HL-60 (cell line): ENCODE measurements around the gene PDE4B.

Source experiments
- DNase-seq, 2 experiments: peaks; one replicate each; pipeline ENCODE4 v3.0.0-alpha.2; 2010 to 2020; ENCODE audit warnings: low read depth in 1 of 2, low spot score in 1 of 2
- H3K27ac ChIP-seq: fragments of 250-450 bp; sonication (Bioruptor Pico); replicated peaks from 2 replicates; pipeline ENCODE4 v1.5.1; 2020; ENCODE audit warnings: mild to moderate bottlenecking, moderate library complexity
- H3K27me3 ChIP-seq: fragments of 250-450 bp; sonication (Bioruptor Pico); 2 replicates; pipeline ENCODE4 v1.5.1; 2021; ENCODE audit warnings: mild to moderate bottlenecking, moderate library complexity; ENCODE audit not compliant: insufficient read depth, poor library complexity, severe bottlenecking
- H3K4me3 ChIP-seq: replicated peaks from 2 replicates; pipeline ENCODE4 v1.5.1; 2011; ENCODE audit warnings: mild to moderate bottlenecking, control low read depth, low read length; ENCODE audit not compliant: insufficient read depth
- CTCF ChIP-seq: IDR thresholded peaks from one replicate; pipeline ENCODE4 v1.5.1; 2011; ENCODE audit warnings: low read length, control low read depth, inconsistent platforms; ENCODE audit not compliant: insufficient read depth
- GABPA ChIP-seq: IDR thresholded peaks from 2 replicates; pipeline ENCODE4 v1.6.1; 2012; ENCODE audit warnings: low read depth
- POLR2AphosphoS5 ChIP-seq: IDR thresholded peaks from 2 replicates; pipeline ENCODE4 v1.6.1; 2012; ENCODE audit warnings: low read depth
- REST ChIP-seq: IDR thresholded peaks from 2 replicates; pipeline ENCODE4 v1.6.1; 2012; ENCODE audit warnings: low read depth; ENCODE audit not compliant: insufficient replicate concordance
- SPI1 ChIP-seq: IDR thresholded peaks from 2 replicates; pipeline ENCODE4 v1.6.1; 2012; ENCODE audit warnings: low read depth, mild to moderate bottlenecking, borderline replicate concordance
- long read RNA-seq: library from polyadenylated mRNA; unstranded; transcript quantifications from one replicate; pipeline ENCODE4 v2.0.0, GENCODE V29; 2020

Gene PDE4B
- long read RNA-seq, transcript PDE4B-203 (10 exons, 3,982 nt) = major isoform, 6 of 12 reads
- long read RNA-seq, partial matches to known transcripts = 1 of 12 reads
- long read RNA-seq, other reads (novel, unspliced or antisense) = 5 of 12 reads

- H3K27me3 ChIP-seq = peaks cover 18% of the 10 kb centered on the region
- peak within 1 kb of the TSS; percentile 32 for H3K4me3 ChIP-seq
- DNase-seq = peak in 1 of 2 experiments; percentile 17
These were observed at the start of gene PDE4B for GRCh38 chr1:65792669-65793358. TSS of gene PDE4B (plus strand) at chr1:65792895.

GRCh38 chr1:65744731-65745130 is 48.0 kb upstream of the PDE4B start:
- Histone ChIP-seq H3K27ac (no peak overlapping the region), H3K4me3 (no peak overlapping the region), H3K27me3 (no peaks in the 10 kb centered on the region)
- no peak for DNase-seq
- TF ChIP-seq REST = no peak
- no peak for TF ChIP-seq SPI1
- TF ChIP-seq GABPA = no peak
- TF ChIP-seq POLR2AphosphoS5 = no peak
- TF ChIP-seq CTCF = no peak

More at GRCh38 chr1:65792669-65793358, at the start of gene PDE4B:
- TF ChIP-seq POLR2AphosphoS5 (no peak), REST (no peak), GABPA (no peak), SPI1 (no peak), CTCF (no peak)
- no peak within 1 kb of the TSS for H3K27ac ChIP-seq

- Histone ChIP-seq H3K27ac (no peak overlapping the region), H3K4me3 (no peak overlapping the region), H3K27me3 (peaks cover 2% of the 10 kb centered on the region)
- DNase-seq = no peak
- TF ChIP-seq CTCF (no peak), GABPA (no peak), REST (no peak), SPI1 (no peak), POLR2AphosphoS5 (no peak)
These were observed 40.7 kb upstream of the PDE4B start for GRCh38 chr1:65751961-65752360.
